Subcutaneous abdominal adipose tissue (tissue), 5 donors: ENCODE data around the gene TBL3.

Source experiments
- H3K27ac ChIP-seq: one replicate; pipeline ENCODE4 v1.7.0; 2013; ENCODE audit warnings: low read depth, mild to moderate bottlenecking, inconsistent platforms, low read length, moderate library complexity
- H3K27me3 ChIP-seq, 5 donors: one replicate each; pipeline ENCODE4 v1.7.0; 2013; ENCODE audit warnings: low read length in 5 of 5, inconsistent platforms in 1 of 5; ENCODE audit not compliant: control insufficient read depth in 5 of 5, insufficient read depth in 4 of 5
- H3K36me3 ChIP-seq, 5 donors: one replicate each; pipeline ENCODE4 v1.7.0; 2013; ENCODE audit warnings: low read length in 5 of 5; ENCODE audit not compliant: control insufficient read depth in 5 of 5, insufficient read depth in 5 of 5
- H3K4me1 ChIP-seq, 5 donors: one replicate each; pipeline ENCODE4 v1.7.0; 2013; ENCODE audit warnings: low read length in 5 of 5, mild to moderate bottlenecking in 3 of 5, moderate library complexity in 1 of 5; ENCODE audit not compliant: control insufficient read depth in 5 of 5, insufficient read depth in 5 of 5
- H3K4me3 ChIP-seq, 5 donors: one replicate each; pipeline ENCODE4 v1.7.0; 2013; ENCODE audit warnings: low read length in 5 of 5, low read depth in 1 of 5
- H3K9ac ChIP-seq, 5 donors: one replicate each; pipeline ENCODE4 v1.7.0; 2013; ENCODE audit warnings: low read length in 5 of 5, mild to moderate bottlenecking in 4 of 5, moderate library complexity in 3 of 5
- H3K9me3 ChIP-seq, 5 donors: one replicate each; pipeline ENCODE4 v1.7.0; 2013; ENCODE audit warnings: low read length in 5 of 5; ENCODE audit not compliant: control insufficient read depth in 5 of 5
- donor health status: healthy.
- donor health status: healthy.
- donor health status: healthy.
- donor health status: healthy.
- donor health status: healthy.

Gene TBL3

DNA sequence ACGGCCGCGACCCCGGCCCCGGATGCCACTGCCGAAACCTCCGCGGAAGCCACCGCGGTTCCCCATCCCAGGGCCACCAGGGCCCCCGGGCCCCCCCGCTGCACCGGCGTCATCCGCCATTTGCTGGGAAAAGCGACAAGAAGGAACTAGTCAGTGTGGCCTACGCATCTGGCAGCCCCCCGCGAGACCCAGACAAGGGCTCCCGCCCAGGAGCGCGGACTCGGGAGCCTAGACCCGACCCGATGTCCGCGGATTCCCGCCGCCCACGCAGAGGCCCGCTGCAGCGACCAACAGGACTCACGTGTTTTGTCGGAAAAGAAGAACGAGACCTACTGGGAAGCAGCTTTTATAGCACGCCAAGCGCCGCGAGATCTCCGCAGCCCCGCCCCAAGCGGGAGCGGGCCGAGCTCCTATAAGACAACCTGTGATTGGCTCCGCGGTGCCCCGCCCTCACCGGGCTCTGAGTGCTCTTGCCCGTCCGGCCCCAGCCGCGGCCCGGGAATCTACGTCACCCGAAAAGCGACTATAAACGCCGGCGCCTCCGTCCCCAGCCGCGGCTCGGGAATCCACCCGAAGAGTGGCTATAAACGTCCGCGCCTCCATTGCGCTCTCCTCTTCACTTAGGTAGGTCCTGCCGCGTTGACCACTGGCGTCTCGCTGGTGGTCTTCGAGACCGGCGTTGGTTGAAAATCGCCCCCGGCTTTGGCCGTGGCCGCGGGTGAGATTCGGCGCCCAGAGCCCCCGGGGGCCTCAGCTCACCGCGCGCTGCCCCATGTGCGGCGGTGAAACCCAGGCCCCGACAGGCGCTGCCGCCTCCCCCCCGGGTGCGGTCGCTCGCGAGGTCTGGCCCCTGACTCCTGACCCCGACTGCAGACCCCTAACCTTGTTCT is 7.1 kb upstream of the TBL3 start, which contains the start of gene RPS2:
TSS of gene RPS2 (minus strand) at position 321 of the 890 bp plus-strand sequence. CDS start at position 120, 201 bp downstream.
- Histone ChIP-seq H3K4me1 (peaks cover 3 to 36% (median 33%) of the 10 kb centered on the region in 5 donors), H3K27me3 (no peaks in the 10 kb centered on the region), H3K27ac (peak within 1 kb of the TSS; percentile 93), H3K36me3 (peaks cover 0 to 27% (median 24%) of the 10 kb centered on the region in 5 donors), H3K9me3 (no peaks in the 10 kb centered on the region), H3K4me3 (peak within 1 kb of the TSS; percentile 80 to 90 (median 85)), H3K9ac (peak within 1 kb of the TSS; percentile 43 to 98 (median 92))

DNA sequence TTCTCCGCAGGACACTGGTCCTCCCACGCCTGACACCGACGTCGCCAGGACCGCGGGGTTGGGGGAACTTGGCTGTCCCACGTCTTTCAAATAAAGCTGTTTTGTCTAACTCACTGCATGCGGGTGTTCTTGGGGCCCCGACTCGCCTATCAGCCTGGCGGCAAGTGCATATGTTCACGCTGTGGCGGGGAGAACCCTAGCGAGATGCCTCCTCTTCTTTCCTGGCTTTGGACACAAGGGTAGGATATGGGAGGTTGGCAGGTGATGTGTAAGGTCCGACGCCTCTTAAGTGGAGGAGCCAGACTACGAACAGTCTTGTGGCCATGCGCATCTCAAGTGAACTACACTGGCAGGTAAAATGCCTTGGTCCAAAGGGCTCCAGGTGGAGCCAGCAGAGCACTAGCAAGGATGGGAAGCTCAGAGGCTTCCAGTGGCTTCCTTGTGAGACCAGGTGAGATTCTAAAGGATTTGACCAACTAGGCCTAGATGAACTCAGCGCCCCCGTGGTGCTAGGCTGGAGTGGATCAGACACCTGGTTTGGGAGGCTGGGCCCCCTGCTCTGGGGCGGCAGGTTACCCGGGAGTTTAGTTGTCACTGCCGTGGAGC is 6.4 kb upstream of the TBL3 start:
- peaks cover 3 to 29% (median 26%) of the 10 kb centered on the region in 5 donors for H3K4me1 ChIP-seq
- H3K36me3 ChIP-seq: peaks cover 0 to 27% (median 24%) of the 10 kb centered on the region in 5 donors
- peak overlapping the region; percentile 72 to 90 (median 81) for H3K4me3 ChIP-seq
- H3K27ac ChIP-seq: peak overlapping the region; percentile 93
- no peaks in the 10 kb centered on the region for H3K9me3 ChIP-seq
- H3K27me3 ChIP-seq: no peaks in the 10 kb centered on the region
- peak overlapping the region; percentile 22 to 98 (median 92) for H3K9ac ChIP-seq

DNA sequence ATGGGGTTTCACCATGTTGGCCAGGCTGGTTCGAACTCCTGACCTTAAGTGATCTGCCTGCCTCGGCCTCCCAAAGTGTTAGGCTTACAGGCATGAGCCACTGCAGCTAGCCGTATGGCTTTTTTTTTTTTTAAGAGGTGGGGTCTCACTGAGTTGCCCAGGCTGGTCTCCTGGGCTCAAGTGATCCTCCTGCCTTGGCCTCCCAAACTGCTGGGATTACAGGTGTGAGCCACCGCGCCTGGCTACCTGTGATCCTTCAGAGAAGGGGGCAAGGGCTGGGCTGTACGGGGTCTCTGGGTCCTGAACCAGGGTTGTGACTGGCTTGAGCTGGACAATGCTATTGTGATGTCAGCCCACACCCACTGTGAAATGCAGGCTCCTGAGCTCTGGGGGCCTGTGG is 5.4 kb upstream of the TBL3 start, which contains the start of gene RNF151:
TSS of gene RNF151 (plus strand) at position 397 of the 400 bp plus-strand sequence. CDS start 26 bp downstream, outside the sequence.
- H3K27me3 ChIP-seq: no peaks in the 10 kb centered on the region
- peak within 1 kb of the TSS; percentile 22 to 98 (median 92) for H3K9ac ChIP-seq
- H3K4me3 ChIP-seq: peak within 1 kb of the TSS; percentile 72 to 90 (median 81)
- no peaks in the 10 kb centered on the region for H3K9me3 ChIP-seq
- peaks cover 1 to 30% (median 27%) of the 10 kb centered on the region in 5 donors for H3K4me1 ChIP-seq
- peaks cover 0 to 21% (median 19%) of the 10 kb centered on the region in 5 donors for H3K36me3 ChIP-seq
- H3K27ac ChIP-seq: peak within 1 kb of the TSS; percentile 93

DNA sequence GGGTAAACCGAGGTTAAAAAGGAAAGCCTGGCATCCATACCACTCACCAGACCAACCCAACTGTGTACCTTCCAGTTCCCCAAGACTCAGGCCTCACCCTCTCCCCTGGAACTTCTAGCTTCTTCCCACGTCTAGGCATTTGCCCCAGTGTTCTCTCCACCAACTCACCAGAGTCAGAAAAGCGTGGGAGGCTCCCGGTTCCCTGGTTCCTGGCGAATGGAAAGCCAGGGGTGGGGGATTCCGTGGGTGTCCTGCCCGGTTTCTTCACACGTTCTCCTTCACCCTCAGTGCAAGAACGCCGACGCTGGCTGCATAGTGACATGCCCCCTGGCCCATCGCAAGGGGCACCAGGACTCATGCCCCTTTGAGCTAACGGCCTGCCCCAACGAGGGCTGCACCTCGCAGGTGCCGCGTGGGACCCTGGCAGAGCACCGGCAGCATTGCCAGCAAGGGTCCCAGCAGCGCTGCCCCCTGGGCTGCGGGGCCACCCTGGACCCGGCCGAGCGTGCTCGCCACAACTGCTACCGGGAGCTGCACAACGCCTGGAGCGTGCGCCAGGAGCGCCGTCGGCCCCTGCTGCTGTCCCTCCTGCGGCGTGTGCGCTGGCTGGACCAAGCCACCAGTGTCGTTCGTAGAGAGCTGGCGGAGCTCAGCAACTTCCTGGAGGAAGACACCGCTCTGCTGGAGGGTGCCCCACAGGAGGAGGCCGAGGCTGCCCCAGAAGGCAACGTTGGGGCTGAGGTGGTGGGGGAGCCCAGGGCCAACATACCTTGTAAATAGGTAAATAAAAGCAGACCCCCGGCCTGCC is 3.5 kb upstream of the TBL3 start:
- Histone ChIP-seq H3K36me3 (peaks cover 0 to 4% (median 3%) of the 10 kb centered on the region in 5 donors), H3K9me3 (no peaks in the 10 kb centered on the region), H3K4me1 (peaks cover 3 to 47% (median 37%) of the 10 kb centered on the region in 5 donors), H3K9ac (no peak overlapping the region), H3K27me3 (no peaks in the 10 kb centered on the region), H3K27ac (no peak overlapping the region), H3K4me3 (no peak overlapping the region)

DNA sequence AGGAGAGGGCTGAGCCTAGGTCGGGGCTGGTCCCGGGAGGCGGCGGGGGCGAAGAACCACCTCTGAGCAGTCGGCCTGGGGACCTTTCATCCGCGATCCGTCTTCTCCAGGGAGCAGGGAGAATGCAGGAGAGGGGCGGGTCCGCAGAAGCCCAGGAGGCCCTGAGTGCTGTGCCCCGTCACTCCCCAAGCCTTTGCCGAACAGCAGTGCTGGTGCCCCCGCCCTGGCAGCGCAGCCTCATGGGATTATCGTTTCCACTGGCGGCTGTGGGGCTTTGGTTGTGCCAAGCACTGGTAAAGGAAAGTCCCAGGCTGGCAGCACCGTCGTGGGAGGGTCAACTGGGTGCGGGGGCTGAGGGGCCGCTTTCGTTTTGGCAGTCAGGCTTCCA is 631 bp downstream of the TBL3 start:
- peaks cover 3 to 28% (median 25%) of the 10 kb centered on the region in 5 donors for H3K4me1 ChIP-seq
- H3K9me3 ChIP-seq: no peaks in the 10 kb centered on the region
- peak overlapping the region; percentile 91 for H3K27ac ChIP-seq
- peaks cover 0 to 37% (median 35%) of the 10 kb centered on the region in 5 donors for H3K36me3 ChIP-seq
- peaks cover 0 to 19% (median 7%) of the 10 kb centered on the region in 5 donors for H3K27me3 ChIP-seq
- peak overlapping the region in 4 of 5 donors; percentile 87 to 93 (median 89) for H3K9ac ChIP-seq
- H3K4me3 ChIP-seq: peak overlapping the region; percentile 64 to 92 (median 88)

DNA sequence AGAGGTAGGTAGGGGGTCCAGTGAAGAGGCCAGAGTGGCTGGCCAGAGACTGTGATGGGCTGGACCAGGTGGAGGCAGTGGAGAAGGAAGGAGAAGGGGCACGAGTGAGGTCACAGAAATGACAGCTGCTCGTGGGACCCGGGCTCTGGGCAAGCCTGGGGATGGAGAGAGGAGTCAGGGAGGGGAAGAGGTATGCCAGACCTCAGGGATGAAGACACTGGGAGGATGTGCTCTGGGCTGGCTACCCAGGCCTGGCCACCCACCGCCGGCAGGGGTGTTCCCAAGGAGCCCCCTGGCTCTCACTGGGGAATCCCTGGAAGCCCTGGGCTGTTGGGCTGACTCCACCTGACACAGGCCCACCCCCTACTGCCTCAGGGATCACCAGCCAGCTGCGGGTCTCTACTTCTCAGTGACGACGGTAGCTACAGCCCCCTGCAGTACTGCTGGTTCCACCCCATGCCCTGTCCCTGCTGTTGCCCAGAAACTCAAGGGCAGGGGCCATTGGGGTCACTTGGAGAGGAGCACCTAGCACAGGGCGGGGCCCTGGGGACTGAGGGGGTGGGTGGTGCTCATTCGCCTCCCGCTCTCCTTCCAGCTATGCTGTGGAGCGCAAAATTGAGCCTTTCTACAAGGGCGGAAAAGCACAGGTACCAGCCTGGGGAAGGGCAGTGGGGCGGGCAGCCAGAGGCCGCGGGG is 1.8 kb downstream of the TBL3 start:
- no peaks in the 10 kb centered on the region for H3K9me3 ChIP-seq
- peaks cover 3 to 28% (median 25%) of the 10 kb centered on the region in 5 donors for H3K4me1 ChIP-seq
- peaks cover 0 to 28% (median 16%) of the 10 kb centered on the region in 5 donors for H3K27me3 ChIP-seq
- no peak overlapping the region for H3K27ac ChIP-seq
- H3K36me3 ChIP-seq: peaks cover 0 to 49% (median 46%) of the 10 kb centered on the region in 5 donors
- H3K9ac ChIP-seq: no peak overlapping the region
- H3K4me3 ChIP-seq: no peak overlapping the region

DNA sequence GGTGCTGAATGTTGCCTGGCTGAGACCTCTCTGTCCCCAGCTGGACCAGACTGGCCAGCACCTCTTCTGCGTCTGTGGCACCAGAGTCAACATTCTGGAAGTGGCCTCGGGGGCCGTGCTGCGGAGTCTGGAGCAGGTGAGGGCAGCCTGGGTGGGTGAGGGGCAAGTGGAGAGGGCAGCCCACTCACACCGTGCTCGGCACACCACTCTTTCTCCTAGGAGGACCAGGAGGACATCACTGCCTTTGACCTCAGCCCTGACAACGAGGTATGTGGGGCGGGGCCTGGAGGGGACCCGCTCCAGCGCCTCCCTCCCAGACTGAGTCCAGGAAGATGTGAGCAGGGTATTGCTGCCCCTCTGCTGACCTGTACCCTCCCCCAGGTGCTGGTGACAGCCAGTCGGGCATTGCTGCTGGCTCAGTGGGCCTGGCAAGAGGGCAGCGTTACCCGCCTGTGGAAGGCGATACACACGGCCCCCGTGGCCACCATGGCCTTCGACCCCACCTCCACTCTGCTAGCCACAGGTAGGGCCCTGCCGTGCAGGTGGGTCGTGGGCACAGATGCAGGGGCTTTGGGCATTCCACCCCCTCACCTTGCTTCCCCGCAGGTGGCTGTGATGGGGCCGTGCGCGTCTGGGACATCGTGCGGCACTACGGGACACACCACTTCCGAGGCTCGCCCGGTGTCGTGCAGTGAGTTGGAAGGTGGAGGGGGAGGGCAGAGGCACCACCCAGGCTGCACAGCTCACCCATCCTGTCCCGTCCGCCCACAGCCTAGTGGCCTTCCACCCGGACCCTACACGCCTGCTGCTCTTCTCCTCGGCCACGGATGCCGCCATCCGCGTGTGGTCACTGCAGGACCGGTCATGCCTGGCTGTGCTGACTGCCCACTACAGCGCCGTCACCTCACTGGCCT is 2.6 kb downstream of the TBL3 start:
- Histone ChIP-seq H3K27ac (no peak overlapping the region), H3K4me3 (no peak overlapping the region), H3K27me3 (peaks cover 1 to 34% (median 18%) of the 10 kb centered on the region in 5 donors), H3K9ac (no peak overlapping the region), H3K9me3 (no peaks in the 10 kb centered on the region), H3K36me3 (peaks cover 0 to 51% (median 48%) of the 10 kb centered on the region in 5 donors), H3K4me1 (peaks cover 3 to 30% (median 26%) of the 10 kb centered on the region in 5 donors)

DNA sequence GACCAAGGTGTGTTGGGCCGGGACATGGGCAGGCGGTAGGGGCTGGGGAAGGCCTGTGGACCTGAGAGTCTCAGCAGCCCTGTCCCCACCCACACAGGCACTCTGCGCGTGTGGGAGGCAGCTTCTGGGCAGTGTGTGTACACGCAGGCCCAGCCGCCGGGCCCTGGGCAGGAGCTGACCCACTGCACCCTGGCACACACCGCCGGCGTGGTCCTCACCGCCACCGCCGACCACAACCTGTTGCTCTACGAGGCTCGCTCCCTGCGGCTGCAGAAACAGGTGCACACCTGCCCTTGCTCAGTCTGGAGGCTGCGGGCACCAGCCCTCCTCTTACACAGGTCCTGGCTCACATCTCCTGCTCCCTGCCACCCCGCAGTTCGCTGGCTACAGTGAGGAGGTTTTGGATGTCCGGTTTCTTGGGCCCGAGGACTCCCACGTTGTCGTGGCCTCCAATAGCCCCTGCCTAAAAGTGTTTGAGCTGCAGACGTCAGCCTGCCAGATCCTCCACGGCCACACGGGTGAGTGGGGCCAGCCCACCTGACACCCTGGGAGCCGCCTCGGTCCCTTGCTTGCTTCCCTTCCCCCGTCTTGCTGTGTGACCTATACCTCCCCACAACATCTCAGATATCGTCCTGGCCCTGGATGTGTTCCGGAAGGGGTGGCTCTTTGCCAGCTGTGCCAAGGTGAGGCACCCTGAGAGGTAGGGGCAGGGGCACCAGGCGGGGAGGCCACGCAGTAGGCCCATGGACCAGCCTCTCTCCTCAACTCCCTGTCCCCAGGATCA is 3.8 kb downstream of the TBL3 start:
- H3K4me1 ChIP-seq: peaks cover 3 to 40% (median 27%) of the 10 kb centered on the region in 5 donors
- H3K27me3 ChIP-seq: peaks cover 10 to 46% (median 28%) of the 10 kb centered on the region in 5 donors
- no peak overlapping the region for H3K9ac ChIP-seq
- no peak overlapping the region for H3K27ac ChIP-seq
- peaks cover 0 to 51% (median 48%) of the 10 kb centered on the region in 5 donors for H3K36me3 ChIP-seq
- no peak overlapping the region for H3K4me3 ChIP-seq
- no peaks in the 10 kb centered on the region for H3K9me3 ChIP-seq
